ENCODE measurements around the gene DIS3L. TPM values are rescaled to one million over a fixed set of nuclear protein-coding genes. Genes with fewer than 3 reads are reported as not detected.
A peak's percentile ranks its signal among the peaks of the same experiment; 100 is the strongest.

The DIS3L gene
- total and polyA plus RNA-seq, 2 of the 13 experiments (the other 11 are each of a cell fraction or from before 2014, with no cell fraction given): 21.0 to 50.5 TPM

DNA sequence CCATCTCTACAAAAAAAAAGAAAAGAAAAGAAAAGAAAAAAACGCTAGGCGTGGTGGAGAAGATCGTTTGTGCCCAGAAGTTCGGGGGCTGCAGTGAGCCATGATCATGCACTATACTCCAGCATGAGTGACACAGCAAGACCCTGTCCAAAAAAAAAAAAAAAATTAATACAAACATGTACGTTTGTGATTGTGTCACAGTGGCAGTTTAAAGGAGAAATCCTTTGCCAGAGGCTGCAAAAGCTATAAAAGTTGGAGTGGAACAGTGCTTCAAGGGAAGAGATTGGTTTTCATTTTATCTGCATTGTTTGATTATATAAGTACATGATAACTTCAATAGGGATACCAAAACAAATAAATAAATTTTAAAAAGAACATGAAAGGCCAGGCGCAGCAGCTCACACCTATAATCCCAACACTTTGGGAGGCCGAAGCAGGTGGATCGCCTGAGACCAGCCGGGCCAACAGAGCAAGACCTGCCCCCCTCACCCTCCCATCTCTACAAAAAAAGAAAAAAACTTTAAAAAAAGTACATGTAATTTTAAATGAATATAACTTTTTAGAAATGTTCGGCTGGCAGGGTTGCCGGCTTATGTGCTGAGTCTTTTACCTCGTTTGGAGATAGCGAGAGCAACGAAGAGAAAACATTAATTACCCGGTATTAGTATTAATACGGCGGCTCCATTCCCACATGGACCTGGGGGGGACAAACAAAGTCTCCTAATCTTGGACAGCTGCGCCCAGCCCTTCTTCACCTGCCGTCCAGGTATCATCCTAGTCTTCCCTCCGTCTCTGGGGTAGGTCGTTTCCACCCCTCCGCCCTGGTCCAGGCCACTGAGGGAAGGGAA is 573 bp upstream of the DIS3L start:
- peaks cover 36% of the 10 kb centered on the region for H3K79me2 ChIP-seq (ENCODE audit: insufficient read depth, low read length)
- peak overlapping the region; percentile 93 for H3K9ac ChIP-seq (ENCODE audit: insufficient read depth, low read depth, low read length)
- TF ChIP-seq, protein P1, sequence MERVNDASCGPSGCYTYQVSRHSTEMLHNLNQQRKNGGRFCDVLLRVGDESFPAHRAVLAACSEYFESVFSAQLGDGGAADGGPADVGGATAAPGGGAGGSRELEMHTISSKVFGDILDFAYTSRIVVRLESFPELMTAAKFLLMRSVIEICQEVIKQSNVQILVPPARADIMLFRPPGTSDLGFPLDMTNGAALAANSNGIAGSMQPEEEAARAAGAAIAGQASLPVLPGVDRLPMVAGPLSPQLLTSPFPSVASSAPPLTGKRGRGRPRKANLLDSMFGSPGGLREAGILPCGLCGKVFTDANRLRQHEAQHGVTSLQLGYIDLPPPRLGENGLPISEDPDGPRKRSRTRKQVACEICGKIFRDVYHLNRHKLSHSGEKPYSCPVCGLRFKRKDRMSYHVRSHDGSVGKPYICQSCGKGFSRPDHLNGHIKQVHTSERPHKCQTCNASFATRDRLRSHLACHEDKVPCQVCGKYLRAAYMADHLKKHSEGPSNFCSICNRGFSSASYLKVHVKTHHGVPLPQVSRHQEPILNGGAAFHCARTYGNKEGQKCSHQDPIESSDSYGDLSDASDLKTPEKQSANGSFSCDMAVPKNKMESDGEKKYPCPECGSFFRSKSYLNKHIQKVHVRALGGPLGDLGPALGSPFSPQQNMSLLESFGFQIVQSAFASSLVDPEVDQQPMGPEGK (CRISPR knock-in tag; IDR thresholded peaks at IDR 0.05): peak; percentile 67
- TF ChIP-seq, protein P2, sequence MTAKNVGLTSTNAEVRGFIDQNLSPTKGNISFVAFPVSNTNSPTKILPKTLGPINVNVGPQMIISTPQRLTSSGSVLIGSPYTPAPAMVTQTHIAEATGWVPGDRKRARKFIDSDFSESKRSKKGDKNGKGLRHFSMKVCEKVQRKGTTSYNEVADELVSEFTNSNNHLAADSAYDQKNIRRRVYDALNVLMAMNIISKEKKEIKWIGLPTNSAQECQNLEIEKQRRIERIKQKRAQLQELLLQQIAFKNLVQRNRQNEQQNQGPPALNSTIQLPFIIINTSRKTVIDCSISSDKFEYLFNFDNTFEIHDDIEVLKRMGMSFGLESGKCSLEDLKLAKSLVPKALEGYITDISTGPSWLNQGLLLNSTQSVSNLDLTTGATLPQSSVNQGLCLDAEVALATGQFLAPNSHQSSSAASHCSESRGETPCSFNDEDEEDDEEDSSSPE (CRISPR knock-in tag; IDR thresholded peaks at IDR 0.05): no peak
- TF ChIP-seq ZNF550 (CRISPR knock-in tag; IDR thresholded peaks at IDR 0.05; ENCODE audit: borderline replicate concordance) (no peak), MYC (CRISPR knock-in tag; IDR thresholded peaks at IDR 0.05; ENCODE audit: borderline replicate concordance) (0 out of 2 replicates have a peak, but pooled peaks have one; percentile 17), ZNF317 (CRISPR knock-in tag; IDR thresholded peaks at IDR 0.05) (0 out of 2 replicates have a peak, but pooled peaks have one; percentile 28), ARNTL (CRISPR knock-in tag; IDR thresholded peaks at IDR 0.05) (no peak), ZNF83 (CRISPR knock-in tag; IDR thresholded peaks at IDR 0.05; ENCODE audit: borderline replicate concordance) (0 out of 2 replicates have a peak, but pooled peaks have one; percentile 44), ZNF572 (CRISPR knock-in tag; IDR thresholded peaks at IDR 0.05) (0 out of 2 replicates have a peak, but pooled peaks have one; percentile 35), ZNF121 (CRISPR knock-in tag; IDR thresholded peaks at IDR 0.05) (peak; percentile 52; the same call in 1 of the 2 replicates), ZNF264 (CRISPR knock-in tag; IDR thresholded peaks at IDR 0.05) (0 out of 2 replicates have a peak, but pooled peaks have one; percentile 27), GZF1 (CRISPR knock-in tag; IDR thresholded peaks at IDR 0.05) (peak; percentile 99), RFXAP (CRISPR knock-in tag; IDR thresholded peaks at IDR 0.05; ENCODE audit: borderline replicate concordance) (no peak), ZNF816 (CRISPR knock-in tag; IDR thresholded peaks at IDR 0.05; ENCODE audit: borderline replicate concordance) (0 out of 2 replicates have a peak, but pooled peaks have one; percentile 21), ZNF256 (CRISPR knock-in tag; conservative IDR thresholded peaks at IDR 0.05) (0 out of 2 replicates have a peak, but pooled peaks have one; percentile 31), TCF7 (IDR thresholded peaks at IDR 0.05; ENCODE audit: low read depth) (no peak)
- TF ChIP-seq, protein P3, sequence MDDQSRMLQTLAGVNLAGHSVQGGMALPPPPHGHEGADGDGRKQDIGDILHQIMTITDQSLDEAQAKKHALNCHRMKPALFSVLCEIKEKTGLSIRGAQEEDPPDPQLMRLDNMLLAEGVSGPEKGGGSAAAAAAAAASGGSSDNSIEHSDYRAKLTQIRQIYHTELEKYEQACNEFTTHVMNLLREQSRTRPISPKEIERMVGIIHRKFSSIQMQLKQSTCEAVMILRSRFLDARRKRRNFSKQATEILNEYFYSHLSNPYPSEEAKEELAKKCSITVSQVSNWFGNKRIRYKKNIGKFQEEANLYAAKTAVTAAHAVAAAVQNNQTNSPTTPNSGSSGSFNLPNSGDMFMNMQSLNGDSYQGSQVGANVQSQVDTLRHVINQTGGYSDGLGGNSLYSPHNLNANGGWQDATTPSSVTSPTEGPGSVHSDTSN (CRISPR knock-in tag; IDR thresholded peaks at IDR 0.05; ENCODE audit: borderline replicate concordance): no peak
- TF ChIP-seq, protein P4, sequence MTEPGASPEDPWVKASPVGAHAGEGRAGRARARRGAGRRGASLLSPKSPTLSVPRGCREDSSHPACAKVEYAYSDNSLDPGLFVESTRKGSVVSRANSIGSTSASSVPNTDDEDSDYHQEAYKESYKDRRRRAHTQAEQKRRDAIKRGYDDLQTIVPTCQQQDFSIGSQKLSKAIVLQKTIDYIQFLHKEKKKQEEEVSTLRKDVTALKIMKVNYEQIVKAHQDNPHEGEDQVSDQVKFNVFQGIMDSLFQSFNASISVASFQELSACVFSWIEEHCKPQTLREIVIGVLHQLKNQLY (CRISPR knock-in tag; IDR thresholded peaks at IDR 0.05): no peak
- TF ChIP-seq, protein P5, sequence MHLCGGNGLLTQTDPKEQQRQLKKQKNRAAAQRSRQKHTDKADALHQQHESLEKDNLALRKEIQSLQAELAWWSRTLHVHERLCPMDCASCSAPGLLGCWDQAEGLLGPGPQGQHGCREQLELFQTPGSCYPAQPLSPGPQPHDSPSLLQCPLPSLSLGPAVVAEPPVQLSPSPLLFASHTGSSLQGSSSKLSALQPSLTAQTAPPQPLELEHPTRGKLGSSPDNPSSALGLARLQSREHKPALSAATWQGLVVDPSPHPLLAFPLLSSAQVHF (CRISPR knock-in tag; IDR thresholded peaks at IDR 0.05): no peak

More for the DNA sequence above, 573 bp upstream of the DIS3L start:
- H3K4me2 ChIP-seq (ENCODE audit: low read depth, low read length): peak overlapping the region; percentile 94
- peaks cover 49% of the 10 kb centered on the region for H3K4me1 ChIP-seq (ENCODE audit: insufficient read depth, low read length)
- ChIA-PET POLR2A (no interaction called here), CTCF (ENCODE audit: low intra/inter-chr PET ratio, low total read pairs) (no interaction called here)
- H3K9me3 ChIP-seq (ENCODE audit: low read length): no peaks in the 10 kb centered on the region
- TSS peak; percentile 76 for BruUV-seq (replicated peaks)
- WGBS (ENCODE audit: low lambda C conversion rate): 13% methylated on average over 17 of the region's 22 CpGs
- in situ Hi-C loops (cut with HindIII; ENCODE audit: extremely low pct_ligation_motif_present, low pct_unique_long_range_greater_than_20kb): no loop called here
- H3K27ac ChIP-seq (ENCODE audit: extremely low read length, insufficient read depth, low read length): peak overlapping the region; percentile 91
- H3K4me3 ChIP-seq (replicated peaks in 1 of 3; ENCODE audit: insufficient read depth in 1 of 3, low read depth in 2 of 3, low read length in 3 of 3): peak overlapping the region; percentile 69 to 86 (median 82)
- intact Hi-C loops (cut with micrococcal nuclease; ENCODE audit: unreplicated experiment): loop anchor here (10.0 kb wide), 1 partner anchor 92 kb away; the partner anchor contains the start of gene MAP2K1
- no peak for DNase-seq (ENCODE audit: low spot score)
- no peaks in the 10 kb centered on the region; a peak in 1 of 5 replicates for H3K27me3 ChIP-seq (ENCODE audit: control insufficient read depth in 1 of 2, insufficient read depth in 2 of 2, low read length in 2 of 2)
- peaks cover 1 to 4% of the 10 kb centered on the region in 2 experiments; a peak in 1 of 5 replicates for H3K36me3 ChIP-seq (replicated peaks in 1 of 2; ENCODE audit: control insufficient read depth in 1 of 2, insufficient read depth in 2 of 2, low read length in 2 of 2)
- ATAC-seq: no peak
- H2AFZ ChIP-seq (ENCODE audit: low read length): peak overlapping the region; percentile 69
- FAIRE-seq: no peak
- no peaks in the 10 kb centered on the region for H4K20me1 ChIP-seq (ENCODE audit: insufficient read depth, low read length)

Measured in HepG2 (cell line).